ENCODE measurements around the gene FUS.

The FUS gene

GRCh38 chr16:31202414-31203375 is 22.8 kb downstream of the FUS start, which contains the start of gene PYCARD:
PYCARD (minus strand) TSS chr16:31202760; CDS start chr16:31202690, 70 bp downstream.
- DNase-seq (ENCODE audit: low read depth) = peak; percentile 68

GRCh38 chr16:31204871-31205666 is 25.1 kb downstream of the FUS start:
- no peak for DNase-seq (ENCODE audit: low read depth)

GRCh38 chr16:31206776-31207175 is 26.8 kb downstream of the FUS start:
- no peak for DNase-seq (ENCODE audit: low read depth)

GRCh38 chr16:31213342-31213741 is 33.4 kb downstream of the FUS start:
- DNase-seq (ENCODE audit: low read depth) = no peak

- DNase-seq (ENCODE audit: low read depth) = no peak
Observed at GRCh38 chr16:31213877-31214707, 34.2 kb downstream of the FUS start, which contains the start of gene TRIM72. TRIM72 (plus strand) TSS chr16:31214119; CDS start chr16:31214739, 620 bp downstream.

- DNase-seq (ENCODE audit: low read depth) = no peak
Observed at GRCh38 chr16:31214708-31215286, 34.9 kb downstream of the FUS start.

- peak; percentile 79 for DNase-seq (ENCODE audit: low read depth)
Observed at GRCh38 chr16:31215287-31216162, 35.6 kb downstream of the FUS start.

GRCh38 chr16:31216422-31217135 is 36.6 kb downstream of the FUS start, which contains the start of gene PYDC1:
PYDC1 (minus strand) TSS chr16:31217135; CDS start chr16:31217028, 107 bp downstream.
- no peak for DNase-seq (ENCODE audit: low read depth)

GRCh38 chr16:31217136-31217530 is 37.2 kb downstream of the FUS start:
- DNase-seq (ENCODE audit: low read depth) = no peak

GRCh38 chr16:31219154-31219741 is 39.3 kb downstream of the FUS start:
- DNase-seq (ENCODE audit: low read depth) = no peak

- no peak for DNase-seq (ENCODE audit: low read depth)
Observed at GRCh38 chr16:31221357-31222160, 41.6 kb downstream of the FUS start.

- no peak for DNase-seq (ENCODE audit: low read depth)
Observed at GRCh38 chr16:31223044-31223443, 43.1 kb downstream of the FUS start.

GRCh38 chr16:31224092-31224955 is 44.4 kb downstream of the FUS start:
- no peak for DNase-seq (ENCODE audit: low read depth)

- DNase-seq (ENCODE audit: low read depth) = no peak
Observed at GRCh38 chr16:31225193-31225592, 45.3 kb downstream of the FUS start.

- no peak for DNase-seq (ENCODE audit: low read depth)
Observed at GRCh38 chr16:31228206-31228605, 48.3 kb downstream of the FUS start.

GRCh38 chr16:31229501-31229900 is 49.6 kb downstream of the FUS start:
- DNase-seq (ENCODE audit: low read depth) = no peak

GRCh38 chr16:31238041-31238440 is 58.1 kb downstream of the FUS start:
- no peak for DNase-seq (ENCODE audit: low read depth)

Measured in ELR (cell line).